Urothelium cell line (cell line): ENCODE data around the gene GRIA4.
A peak's percentile ranks its signal among the peaks of the same experiment; 100 is the strongest.

Experiments
- DNase-seq: peaks from one replicate; pipeline ENCODE4 v3.0.0; 2011; ENCODE audit warnings: low spot score, mixed read lengths
- FAIRE-seq: peaks from 2 replicates; lab custom pipeline; 2011; peaks lifted over from hg19 to GRCh38; lab: Jason Lieb, UNC

Gene GRIA4

DNA sequence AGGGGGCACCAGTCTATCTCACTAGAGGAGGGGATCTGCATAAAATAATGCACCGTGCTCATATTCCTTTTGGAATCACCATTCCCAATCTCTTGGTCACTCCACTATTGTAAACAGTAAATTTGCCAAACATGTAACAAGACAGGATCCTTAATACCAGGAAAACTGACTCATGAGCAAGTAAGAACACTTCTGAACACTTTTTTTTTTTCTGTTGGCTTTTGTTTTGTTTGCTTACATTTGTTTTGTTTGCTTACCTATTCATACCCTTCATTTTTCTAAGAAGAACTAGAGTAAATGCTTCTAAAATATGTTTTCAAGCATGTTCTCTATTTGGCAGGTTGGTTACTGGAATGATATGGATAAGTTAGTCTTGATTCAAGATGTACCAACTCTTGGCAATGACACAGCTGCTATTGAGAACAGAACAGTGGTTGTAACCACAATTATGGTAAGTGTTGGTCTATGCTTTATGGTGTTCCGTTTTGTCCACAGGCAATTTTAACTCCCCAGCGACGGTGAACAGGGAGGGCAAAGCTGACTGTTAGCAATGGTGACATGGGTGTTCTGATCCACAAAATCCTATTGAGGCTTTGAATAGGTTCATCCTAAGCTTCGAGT, 300.3 kb downstream of the GRIA4 start:
- DNase-seq: no peak

DNA sequence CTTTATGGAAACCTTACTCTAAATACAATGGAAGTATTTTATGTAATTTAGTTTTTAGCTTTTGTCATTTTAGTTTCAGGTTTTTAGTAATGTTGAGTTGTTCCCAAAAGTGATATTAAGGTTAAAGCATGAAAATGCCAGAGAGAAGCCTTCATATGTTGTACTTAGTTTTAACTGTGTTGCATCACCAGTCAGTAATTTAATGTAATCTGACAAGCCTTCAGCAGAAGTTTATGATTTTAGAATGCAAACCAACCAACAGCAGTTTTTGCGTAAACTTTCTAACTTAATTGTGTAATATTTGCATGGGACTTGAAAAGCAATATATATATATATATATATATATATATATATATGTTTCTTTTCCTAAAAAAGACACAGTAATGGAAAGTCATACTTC, 301.6 kb downstream of the GRIA4 start:
- FAIRE-seq (no peak), DNase-seq (no peak)

More for the DNA sequence above, 300.3 kb downstream of the GRIA4 start:
- no peak for FAIRE-seq

DNA sequence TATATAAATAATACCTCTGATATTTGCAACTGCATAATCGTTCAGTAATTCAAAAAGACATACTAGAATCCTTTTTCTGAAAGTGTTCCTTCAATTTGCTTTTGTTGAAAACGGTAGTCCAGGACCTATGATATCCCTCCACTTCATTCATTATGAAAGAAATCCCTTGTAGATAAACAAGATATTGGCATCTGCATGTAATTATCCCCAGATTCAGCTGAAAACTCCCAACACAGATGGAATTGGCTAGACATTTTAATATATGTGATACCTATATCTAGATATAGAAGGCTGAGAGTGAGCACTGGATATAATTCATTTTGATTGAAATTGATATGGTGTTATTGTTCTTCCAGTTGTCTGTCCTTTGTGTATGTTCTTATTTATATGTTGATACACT, 302.8 kb downstream of the GRIA4 start:
- DNase-seq (no peak), FAIRE-seq (no peak)

DNA sequence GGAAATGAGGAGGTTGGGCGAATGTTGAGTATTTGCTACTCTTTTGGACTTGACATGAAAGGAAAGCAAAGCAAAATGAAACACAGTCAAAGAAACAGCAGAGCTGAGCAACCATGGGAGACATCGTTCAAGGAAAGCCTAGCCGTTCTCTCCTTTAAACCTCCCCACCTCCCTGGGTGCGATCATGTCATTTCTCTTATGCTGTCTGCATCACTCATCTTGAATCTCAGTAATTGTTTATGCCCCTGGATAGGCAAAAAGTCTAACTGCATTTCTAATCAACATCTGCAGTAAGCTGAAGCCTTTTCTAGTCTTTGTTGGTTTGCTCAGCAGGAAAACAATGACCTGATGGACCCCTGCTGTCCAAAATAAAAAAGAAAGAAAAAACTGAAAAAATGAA, 305.1 kb downstream of the GRIA4 start:
- no peak for FAIRE-seq
- DNase-seq: no peak

DNA sequence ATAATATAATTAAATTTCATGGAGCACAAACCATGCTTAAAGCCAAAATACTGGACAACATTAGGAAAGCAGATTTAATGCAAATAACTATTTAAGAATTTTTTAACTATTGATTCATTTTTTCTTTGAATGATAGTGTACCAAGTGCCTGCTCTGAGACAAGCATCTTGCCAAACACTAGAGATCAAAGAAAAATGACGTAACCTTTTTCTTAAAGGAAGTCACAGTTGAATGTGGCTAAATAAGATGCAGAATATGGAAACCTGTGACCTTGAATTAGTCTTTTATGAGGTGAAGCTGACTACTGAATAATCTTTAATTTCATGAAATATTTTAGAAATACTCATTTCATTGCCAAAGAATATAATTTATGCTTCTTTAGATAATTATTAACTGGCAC, 308.2 kb downstream of the GRIA4 start:
- no peak for FAIRE-seq
- DNase-seq: no peak

DNA sequence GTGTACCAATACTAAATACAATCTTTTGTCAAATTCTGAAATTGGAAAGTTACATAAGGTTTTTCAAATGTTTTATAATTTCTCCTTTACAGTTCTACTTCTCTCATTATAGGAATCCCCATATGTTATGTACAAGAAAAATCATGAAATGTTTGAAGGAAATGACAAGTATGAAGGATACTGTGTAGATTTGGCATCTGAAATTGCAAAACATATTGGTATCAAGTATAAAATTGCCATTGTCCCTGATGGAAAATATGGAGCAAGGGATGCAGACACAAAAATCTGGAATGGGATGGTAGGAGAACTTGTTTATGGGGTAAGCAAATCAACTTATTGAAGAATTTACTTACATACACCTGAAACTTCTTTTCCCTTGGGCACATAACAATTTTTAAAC, 308.7 kb downstream of the GRIA4 start:
- DNase-seq (no peak), FAIRE-seq (no peak)

DNA sequence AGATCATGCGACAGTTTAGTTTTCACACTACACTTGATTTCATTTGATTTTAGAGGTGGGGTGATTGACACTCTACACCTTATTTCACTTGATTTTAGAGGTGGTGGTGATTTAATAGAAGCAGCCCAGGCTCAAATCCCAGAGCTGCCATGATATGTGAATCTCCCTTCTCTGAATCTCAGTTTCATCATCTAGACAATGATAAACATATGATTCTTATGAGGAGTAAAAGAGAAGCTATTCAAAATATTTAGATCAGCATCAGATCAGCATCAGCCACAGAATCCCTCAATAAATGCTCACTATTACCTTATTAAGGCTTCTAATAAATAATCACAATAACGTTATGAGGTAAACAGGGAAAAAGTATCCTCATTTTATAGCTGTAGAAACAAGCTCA, 313.4 kb downstream of the GRIA4 start:
- DNase-seq (no peak), FAIRE-seq (no peak)

DNA sequence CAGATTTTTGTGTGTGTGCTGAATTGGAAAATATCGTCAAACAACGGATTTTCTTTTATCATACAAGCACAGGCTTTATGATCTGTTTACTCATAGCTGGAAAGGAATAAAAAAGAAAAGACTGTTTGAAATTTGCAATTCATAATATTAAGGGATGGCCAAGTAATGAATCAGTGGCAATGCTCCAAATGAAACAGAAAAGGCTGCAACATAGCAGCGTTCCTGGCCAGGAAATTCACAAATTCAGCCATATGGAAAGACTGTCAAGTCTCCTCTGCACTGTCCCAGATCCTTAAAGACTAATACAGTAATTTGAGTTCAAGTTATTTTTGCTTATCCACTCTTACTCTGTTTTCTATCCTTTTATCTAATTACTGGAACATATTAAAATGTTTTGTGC, 313.9 kb downstream of the GRIA4 start:
- no peak for FAIRE-seq
- no peak for DNase-seq

DNA sequence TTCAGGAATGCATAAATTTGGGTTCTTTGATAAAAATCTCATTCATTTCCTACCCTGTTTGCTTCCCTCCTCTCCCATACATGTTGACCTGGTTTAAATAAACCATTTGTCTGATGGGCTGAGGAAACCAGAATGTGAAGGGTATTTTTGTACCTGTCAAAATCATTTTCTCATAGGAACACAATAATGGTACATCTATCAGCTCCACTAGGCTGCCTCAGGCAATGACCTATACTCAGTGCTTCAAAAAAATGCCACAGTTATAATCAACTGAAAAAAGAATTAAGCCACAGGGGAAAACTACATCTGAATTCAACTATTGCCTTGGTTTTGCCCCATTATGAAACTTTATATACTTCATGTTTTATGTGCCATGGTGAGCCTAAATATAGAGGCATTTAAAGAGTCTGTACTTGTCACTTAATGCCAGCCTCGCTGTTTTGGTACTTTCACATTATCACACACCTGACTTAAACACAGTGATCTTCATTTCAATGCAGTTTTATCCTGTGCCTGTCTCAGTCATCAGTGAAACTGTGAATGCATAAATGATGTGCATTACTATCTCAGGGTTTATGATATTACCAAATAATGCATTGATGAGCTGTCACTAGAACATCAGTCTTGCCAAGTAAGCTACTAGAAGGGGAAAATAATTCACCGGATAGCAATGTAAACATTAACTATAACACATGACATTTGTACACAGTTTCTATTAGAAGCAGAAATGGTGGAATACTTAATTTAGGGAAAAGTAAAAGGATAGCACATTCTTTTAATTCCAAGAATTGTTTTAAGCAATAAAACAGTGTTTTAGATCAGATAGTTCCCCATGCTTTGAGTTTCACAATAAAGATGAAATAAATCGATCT, 319.4 kb downstream of the GRIA4 start:
- DNase-seq (no peak), FAIRE-seq (no peak)

DNA sequence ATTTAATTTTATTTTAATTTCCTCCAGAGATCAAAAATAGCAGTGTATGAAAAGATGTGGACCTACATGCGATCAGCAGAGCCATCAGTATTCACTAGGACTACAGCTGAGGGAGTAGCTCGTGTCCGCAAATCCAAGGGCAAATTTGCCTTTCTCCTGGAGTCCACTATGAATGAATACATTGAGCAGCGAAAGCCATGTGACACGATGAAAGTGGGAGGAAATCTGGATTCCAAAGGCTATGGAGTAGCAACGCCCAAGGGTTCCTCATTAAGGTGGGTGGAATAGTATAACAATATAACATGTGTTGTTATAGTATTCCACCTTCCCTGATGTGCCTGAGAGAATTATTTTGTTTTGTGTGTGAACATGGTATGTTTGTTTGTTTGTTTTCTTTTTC, 323.8 kb downstream of the GRIA4 start:
- no peak for FAIRE-seq
- DNase-seq: no peak

DNA sequence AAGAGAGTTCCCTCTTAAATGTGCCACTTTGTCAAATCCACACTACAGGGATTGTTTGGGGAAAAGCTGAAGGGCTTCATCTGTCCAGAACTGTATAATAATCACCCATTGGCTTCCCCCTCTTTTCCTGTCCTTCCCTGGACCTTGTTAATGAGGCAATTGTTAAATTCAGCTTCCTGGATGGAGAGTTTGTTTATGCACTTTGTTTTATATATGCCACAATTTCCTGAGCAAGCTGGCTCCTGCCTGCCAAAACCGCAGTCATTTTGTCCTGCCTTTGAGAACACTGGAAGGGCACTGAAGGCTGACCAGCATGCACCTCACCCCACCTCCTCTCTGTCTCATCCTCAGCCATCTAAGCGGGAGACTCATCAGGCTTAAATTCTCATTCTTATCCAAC, 325.9 kb downstream of the GRIA4 start:
- no peak for FAIRE-seq
- DNase-seq: peak; percentile 53

DNA sequence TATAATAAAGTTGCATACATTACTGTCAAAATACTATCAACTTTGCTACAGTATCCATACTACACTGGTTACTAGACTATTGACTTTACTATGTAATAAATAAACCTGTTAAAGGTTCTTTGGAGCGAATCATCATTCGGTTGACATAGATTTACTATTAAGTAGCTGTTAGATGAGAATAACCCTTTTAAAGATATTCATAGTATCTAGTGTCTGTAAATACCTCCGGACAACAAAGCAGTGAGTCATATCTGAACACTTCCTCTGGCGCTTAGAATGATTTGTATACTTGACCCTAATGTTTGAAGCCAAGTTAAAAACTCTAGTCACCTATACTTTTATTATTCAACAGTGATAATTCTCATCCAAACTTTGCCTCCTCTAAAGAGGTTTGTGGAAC, 327.5 kb downstream of the GRIA4 start:
- peak; percentile 30 for DNase-seq
- FAIRE-seq: no peak

DNA sequence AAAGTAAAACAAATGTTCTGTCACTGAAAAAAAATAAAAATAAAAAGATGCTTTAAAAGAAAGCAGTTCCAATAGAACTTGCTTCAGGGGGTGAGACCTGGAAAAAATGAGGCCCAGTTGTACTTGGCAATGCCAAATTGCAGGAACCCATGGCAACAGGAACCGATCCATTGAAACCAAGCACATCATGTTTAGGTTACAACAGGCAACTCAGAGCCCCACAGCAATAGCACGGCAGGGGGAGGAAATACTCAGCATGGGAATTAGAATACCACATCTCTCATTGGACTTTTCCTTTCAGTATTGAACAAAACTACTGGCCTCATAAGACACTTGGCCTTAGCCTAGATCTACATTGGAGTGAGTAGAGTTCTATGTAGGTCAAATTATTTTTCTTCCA, 327.9 kb downstream of the GRIA4 start:
- DNase-seq (peak; percentile 20), FAIRE-seq (no peak)

DNA sequence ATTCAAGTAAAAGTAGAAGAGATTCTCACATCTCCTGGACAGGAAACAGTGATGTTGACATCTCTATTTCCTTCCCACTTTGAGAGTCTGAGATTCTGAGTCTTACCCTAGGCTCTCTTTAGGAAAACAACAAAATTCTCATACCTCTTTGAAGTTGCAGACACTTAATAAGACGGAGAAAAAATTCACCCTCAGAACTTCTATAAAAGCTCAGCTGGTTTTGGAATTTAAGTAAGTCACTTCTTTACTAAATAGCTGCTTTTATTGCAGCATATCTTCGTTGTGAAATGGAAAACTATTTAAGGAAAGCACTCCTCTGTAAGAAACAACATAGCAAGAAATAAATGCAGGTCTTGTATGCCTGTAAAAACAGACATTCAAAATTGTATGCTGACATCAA, 333.0 kb downstream of the GRIA4 start:
- FAIRE-seq (no peak), DNase-seq (no peak)

DNA sequence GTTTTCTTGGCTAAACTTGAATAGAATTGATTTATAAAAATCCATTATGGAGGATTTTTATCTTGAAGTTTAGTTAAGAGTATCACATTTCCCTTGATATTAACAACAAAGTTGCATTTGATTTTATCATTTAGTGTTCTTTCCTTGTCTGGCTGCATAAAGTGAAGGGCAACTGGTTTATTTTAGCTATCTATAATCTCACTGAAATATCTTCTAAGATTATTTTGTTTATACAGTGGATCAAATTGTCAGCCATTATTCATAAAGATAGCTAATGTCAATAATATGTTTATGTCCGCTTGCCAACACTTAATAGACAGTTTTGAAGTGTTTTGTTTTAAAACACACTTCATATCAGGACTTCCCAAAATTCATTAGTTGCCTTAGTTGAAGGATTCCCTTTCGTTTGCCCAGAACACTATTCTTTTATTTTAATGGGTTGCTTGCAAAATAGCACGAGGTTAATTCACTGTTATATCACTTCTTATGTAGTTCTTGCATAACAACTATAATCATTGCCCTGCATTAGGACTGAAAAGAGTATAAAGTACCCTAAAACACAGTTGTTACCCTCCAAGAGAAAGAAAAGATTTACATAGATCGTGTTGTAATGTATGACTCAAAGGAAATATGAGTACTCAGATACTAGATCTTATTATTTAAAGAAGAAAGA, 339.2 kb downstream of the GRIA4 start:
- DNase-seq (no peak), FAIRE-seq (no peak)

DNA sequence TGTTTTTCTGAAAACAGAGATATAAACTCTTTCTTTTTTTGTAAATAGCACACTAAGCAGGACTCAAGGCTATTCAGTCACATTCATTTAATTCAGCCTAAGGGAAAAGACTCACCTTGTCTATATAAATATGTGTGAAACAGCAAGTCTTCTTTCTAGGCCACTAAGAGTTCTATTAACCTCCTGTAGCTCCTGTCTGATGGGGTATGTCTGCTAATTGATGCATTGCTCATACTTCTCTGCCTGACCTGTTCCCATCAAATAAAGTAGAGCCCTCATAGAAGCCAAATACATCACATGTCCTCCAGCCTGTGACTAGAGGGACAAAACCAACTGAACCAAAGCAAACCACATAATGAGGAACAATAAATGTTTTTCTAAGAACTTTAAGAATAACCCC, 344.0 kb downstream of the GRIA4 start:
- DNase-seq (no peak), FAIRE-seq (peak; percentile 9)

DNA sequence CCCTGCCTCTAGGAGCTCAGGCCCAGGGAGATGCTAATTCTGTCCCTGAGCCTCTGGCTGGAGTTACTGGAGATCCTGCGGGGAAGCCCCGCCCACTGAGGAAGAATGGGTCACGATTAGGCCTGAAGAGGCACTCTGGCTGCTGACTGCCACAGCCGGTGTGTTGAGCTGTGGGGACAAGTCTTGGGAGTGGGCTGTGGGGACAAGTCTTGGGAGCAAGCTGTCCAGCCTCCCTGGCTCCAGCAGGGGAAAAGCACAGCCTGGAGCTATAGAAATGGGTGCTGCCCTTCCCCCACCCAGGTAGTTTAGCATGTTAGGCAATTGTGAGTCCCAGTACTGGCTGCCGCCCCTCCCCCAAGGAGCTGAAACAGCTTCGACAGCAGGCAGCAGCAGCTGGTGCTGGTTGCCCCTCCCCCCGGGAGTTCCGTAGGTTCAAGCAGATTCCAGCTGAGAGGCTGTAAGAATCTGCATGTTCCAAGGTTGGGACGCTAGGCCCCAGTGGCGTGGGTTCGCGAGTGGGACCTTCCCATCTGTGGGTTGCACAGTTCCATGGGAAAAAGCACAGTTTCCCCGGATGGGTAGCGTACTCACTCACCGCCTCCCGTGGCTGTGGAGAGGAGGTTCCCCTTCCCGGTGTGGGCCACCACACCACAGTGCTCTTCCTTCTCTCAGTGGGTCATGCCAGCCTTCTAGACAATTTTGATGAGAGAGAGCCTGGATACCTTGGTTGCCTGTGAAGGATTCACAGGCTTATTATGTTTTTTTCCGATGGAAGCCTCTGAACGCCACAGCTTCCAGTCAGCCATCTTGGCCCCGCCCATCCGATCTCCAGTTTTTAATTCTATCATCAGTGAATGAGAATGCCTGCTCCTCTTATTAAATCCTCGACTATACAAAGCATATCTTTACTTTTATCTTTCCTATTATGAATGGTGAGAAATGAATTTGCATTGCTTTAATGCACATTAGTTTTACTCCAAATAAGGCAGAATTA, 350.7 kb downstream of the GRIA4 start:
- DNase-seq (no peak), FAIRE-seq (no peak)

DNA sequence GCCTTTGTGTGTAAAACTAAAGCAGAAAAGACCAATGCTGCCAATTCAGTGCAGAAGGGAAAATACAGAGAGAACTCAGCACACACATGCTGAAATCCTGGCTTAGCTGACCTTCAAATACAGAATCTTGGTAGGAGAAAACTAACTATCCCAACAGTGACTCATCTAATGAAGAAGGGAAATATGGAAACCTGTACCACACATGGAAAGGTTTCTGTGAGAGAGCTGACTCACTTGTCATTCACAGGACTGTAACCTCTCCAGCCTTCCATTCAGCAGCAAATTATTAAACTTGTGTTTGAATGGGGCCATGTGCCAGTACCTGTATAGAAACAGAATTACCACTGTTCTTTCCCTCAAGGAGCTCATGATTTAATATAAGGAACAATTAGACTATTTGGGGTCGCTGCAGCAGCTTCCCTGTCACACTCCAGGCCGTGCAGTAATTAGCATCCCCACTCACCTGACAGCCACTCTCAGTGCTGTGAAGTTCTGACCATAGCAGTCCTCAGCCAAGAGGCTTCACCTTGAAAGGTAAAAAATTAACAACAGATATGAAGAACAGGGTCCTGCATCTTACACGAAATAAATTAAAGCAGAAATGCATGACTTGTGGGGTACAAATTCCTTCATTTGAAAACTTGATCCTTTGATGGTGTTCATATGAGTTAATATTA, 358.3 kb downstream of the GRIA4 start:
- FAIRE-seq: no peak

DNA sequence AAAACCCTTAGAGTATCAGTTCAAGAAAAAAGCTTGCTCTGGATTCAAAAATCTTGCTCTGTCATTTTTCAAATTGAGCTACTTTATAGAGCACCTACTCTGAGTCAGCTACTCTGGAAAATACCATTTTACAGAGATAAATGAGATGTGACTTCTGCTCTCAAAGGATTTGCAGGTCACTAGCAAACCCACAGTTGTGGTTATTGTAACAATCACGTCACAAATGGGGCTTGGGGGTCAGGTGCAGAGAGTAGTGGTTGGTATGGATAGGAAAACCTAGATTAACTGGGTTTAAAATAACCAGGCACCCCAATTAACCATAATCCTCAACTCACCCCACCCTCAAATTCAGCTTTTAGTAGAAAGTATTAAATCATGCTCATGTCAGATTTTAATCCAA, 359.9 kb downstream of the GRIA4 start:
- FAIRE-seq (no peak), DNase-seq (no peak)

More for the DNA sequence above, 358.3 kb downstream of the GRIA4 start:
- DNase-seq: peak; percentile 17

DNA sequence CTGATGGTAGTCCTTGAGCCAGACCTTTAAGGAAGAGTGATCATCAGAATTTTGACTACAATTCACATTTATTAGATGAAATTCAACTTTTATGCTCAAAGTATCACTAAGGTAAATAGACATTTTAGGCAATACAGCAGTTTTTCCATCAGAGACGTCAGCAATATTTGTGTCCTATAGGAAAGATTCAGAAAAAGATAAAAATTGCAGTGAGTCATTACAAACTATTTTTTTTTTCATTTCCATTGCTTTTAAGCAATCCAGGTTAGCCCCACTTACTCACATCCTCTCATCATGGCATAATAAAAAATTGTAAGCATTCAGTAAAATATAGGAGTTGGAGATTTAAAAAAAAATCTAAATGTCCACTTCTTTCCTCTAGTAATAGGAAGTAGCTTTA, 365.3 kb downstream of the GRIA4 start:
- DNase-seq (no peak), FAIRE-seq (no peak)
